ENCODE results near the gene TMEM179B.
A peak's percentile ranks its signal among the peaks of the same experiment; 100 is the strongest.
"Not testable (repeated sequence)": the region's sequence is repeated elsewhere in the genome, so short reads cannot be mapped to it uniquely, and the experiment has no call there.

Gene TMEM179B

DNA sequence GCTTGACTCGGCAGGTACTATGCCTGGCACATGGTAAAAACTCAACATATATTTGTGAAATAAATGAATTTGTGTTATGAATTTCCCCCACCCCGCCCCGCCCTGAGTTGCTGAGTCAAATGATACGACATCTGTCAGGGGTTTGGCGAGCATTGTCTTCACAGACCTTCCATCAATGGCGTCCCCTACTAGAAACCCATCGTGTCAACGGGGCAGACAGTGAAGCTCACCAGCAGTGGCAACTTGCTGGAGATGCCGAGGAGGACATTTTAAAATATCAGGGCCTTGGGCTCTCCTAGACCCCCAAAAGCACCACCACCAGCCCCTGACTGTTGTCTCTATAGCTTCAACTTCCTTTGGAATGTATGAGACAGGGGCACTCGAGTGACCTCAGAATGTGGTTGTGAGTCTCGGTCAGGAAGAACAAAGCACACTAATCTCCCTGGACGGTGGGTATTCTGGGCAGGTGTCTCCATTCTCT, 18.8 kb downstream of the TMEM179B start:
- 37 to 38% methylated on average over 12 of the region's 12 CpGs for WGBS, 2 experiments
- no peaks in the 10 kb centered on the region for H3K9me3 ChIP-seq (ENCODE audit: control insufficient read depth, low read length)
- peaks cover 20% of the 10 kb centered on the region for H3K36me3 ChIP-seq (ENCODE audit: control insufficient read depth, insufficient read depth, low read length)
- peak overlapping the region; percentile 61 for H3K27ac ChIP-seq (ENCODE audit: insufficient read depth, low read depth, low read length, poor library complexity, severe bottlenecking)
- no peaks in the 10 kb centered on the region for H3K27me3 ChIP-seq (ENCODE audit: control insufficient read depth, insufficient read depth, low read length, poor library complexity, severe bottlenecking)
- peaks cover 10% of the 10 kb centered on the region for H3K4me1 ChIP-seq (ENCODE audit: control insufficient read depth, insufficient read depth, low read length)
- H3K4me3 ChIP-seq (ENCODE audit: insufficient read depth, low read depth, low read length) = peak overlapping the region; percentile 95

DNA sequence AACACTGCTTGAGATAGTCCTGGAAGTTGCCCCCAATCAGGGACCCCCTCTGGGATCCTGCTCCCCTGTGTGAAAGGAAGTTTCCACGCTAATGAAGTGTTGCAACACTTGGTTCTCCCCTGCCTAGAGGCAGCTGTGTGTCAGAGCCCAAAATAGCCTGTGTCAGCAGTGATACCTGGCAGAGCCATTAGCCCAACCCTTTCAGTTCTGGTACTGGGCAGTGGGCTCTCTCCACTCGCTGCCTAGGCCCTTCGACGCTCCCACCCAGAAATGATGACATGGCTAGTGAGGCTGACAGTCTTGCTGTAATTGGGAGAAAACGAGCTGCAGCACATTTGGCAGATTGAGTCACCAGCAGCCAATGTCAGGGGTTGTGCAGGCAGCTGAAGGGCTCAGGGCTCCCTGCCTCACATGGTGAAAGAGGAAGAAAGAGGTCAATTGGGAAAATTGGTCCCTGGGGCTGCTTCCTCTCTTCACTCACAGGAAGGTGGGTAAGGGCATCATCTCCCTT, 19.5 kb downstream of the TMEM179B start:
- Histone ChIP-seq H3K27me3 (ENCODE audit: control insufficient read depth, insufficient read depth, low read length, poor library complexity, severe bottlenecking) (no peaks in the 10 kb centered on the region), H3K4me1 (ENCODE audit: control insufficient read depth, insufficient read depth, low read length) (peaks cover 10% of the 10 kb centered on the region), H3K9me3 (ENCODE audit: control insufficient read depth, low read length) (no peaks in the 10 kb centered on the region), H3K36me3 (ENCODE audit: control insufficient read depth, insufficient read depth, low read length) (peaks cover 13% of the 10 kb centered on the region), H3K27ac (ENCODE audit: insufficient read depth, low read depth, low read length, poor library complexity, severe bottlenecking) (peak overlapping the region; percentile 61), H3K4me3 (ENCODE audit: insufficient read depth, low read depth, low read length) (no peak overlapping the region)
- WGBS, 2 experiments = 86 to 87% methylated on average over 5 of the region's 5 CpGs

DNA sequence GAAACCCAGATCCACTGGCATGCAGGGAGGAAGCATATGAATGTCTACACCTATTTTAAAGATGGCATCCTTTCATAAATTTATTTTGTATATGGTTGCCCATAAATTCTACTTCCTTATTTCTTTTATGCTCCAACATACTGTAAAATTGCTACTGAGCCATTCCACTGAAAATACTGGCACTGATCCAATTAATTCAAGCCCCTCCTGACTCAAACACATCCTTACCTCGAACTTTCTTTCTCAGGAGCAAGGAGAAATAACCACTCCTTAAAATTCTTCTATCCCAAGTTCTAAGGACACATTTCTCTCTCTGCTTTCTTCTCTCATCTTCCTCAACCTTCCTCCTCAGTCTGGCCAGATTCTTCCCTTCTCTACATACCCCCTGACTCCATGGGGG, 23.5 kb downstream of the TMEM179B start:
- Histone ChIP-seq H3K9me3 (ENCODE audit: control insufficient read depth, low read length) (no peaks in the 10 kb centered on the region), H3K4me1 (ENCODE audit: control insufficient read depth, insufficient read depth, low read length) (peaks cover 6% of the 10 kb centered on the region), H3K36me3 (ENCODE audit: control insufficient read depth, insufficient read depth, low read length) (no peaks in the 10 kb centered on the region), H3K4me3 (ENCODE audit: insufficient read depth, low read depth, low read length) (no peak overlapping the region), H3K27ac (ENCODE audit: insufficient read depth, low read depth, low read length, poor library complexity, severe bottlenecking) (no peak overlapping the region), H3K27me3 (ENCODE audit: control insufficient read depth, insufficient read depth, low read length, poor library complexity, severe bottlenecking) (no peaks in the 10 kb centered on the region)
- 90 to 94% methylated on average over 1 of the region's 1 CpG for WGBS, 2 experiments

DNA sequence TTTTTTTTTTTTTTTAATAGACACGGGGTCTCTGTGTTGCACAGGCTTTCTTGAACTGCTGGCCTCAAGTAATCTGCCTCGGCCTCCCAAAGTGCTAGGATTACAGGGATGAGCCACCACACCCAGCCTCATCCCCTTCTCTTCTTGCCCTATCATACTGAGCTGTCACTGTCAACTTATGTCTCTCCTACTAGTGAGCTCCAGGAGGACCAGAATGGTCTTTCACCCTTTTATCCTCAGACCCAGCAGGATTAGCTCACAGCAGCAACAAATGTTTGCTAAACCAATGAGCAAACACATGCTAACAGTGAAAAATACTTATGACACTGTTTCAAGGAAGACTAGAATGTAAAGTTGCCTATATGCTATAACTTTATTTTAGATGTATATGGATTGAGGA, 24.5 kb downstream of the TMEM179B start:
- no peaks in the 10 kb centered on the region for H3K36me3 ChIP-seq (ENCODE audit: control insufficient read depth, insufficient read depth, low read length)
- 85 to 90% methylated on average over 2 of the region's 2 CpGs for WGBS, 2 experiments

GRCh38 chr11:62816557-62816956, 29.4 kb downstream of the TMEM179B start:
- Histone ChIP-seq H3K9me3 (ENCODE audit: control insufficient read depth, low read length) (no peaks in the 10 kb centered on the region), H3K27ac (ENCODE audit: insufficient read depth, low read depth, low read length, poor library complexity, severe bottlenecking) (no peak overlapping the region), H3K36me3 (ENCODE audit: control insufficient read depth, insufficient read depth, low read length) (no peaks in the 10 kb centered on the region), H3K4me3 (ENCODE audit: insufficient read depth, low read depth, low read length) (no peak overlapping the region), H3K27me3 (ENCODE audit: control insufficient read depth, insufficient read depth, low read length, poor library complexity, severe bottlenecking) (no peaks in the 10 kb centered on the region), H3K4me1 (ENCODE audit: control insufficient read depth, insufficient read depth, low read length) (no peaks in the 10 kb centered on the region)
- WGBS, 2 experiments = 91 to 92% methylated on average over 7 to 8 of the region's 8 CpGs

More for the DNA sequence above, 24.5 kb downstream of the TMEM179B start:
- Histone ChIP-seq H3K27ac (ENCODE audit: insufficient read depth, low read depth, low read length, poor library complexity, severe bottlenecking) (no peak overlapping the region), H3K27me3 (ENCODE audit: control insufficient read depth, insufficient read depth, low read length, poor library complexity, severe bottlenecking) (no peaks in the 10 kb centered on the region), H3K4me1 (ENCODE audit: control insufficient read depth, insufficient read depth, low read length) (peaks cover under 1% of the 10 kb centered on the region), H3K4me3 (ENCODE audit: insufficient read depth, low read depth, low read length) (no peak overlapping the region), H3K9me3 (ENCODE audit: control insufficient read depth, low read length) (no peaks in the 10 kb centered on the region)

GRCh38 chr11:62817129-62817528, 29.9 kb downstream of the TMEM179B start:
- Histone ChIP-seq H3K4me1 (ENCODE audit: control insufficient read depth, insufficient read depth, low read length) (no peaks in the 10 kb centered on the region), H3K9me3 (ENCODE audit: control insufficient read depth, low read length) (no peaks in the 10 kb centered on the region), H3K4me3 (ENCODE audit: insufficient read depth, low read depth, low read length) (no peak overlapping the region), H3K36me3 (ENCODE audit: control insufficient read depth, insufficient read depth, low read length) (no peaks in the 10 kb centered on the region), H3K27ac (ENCODE audit: insufficient read depth, low read depth, low read length, poor library complexity, severe bottlenecking) (no peak overlapping the region), H3K27me3 (ENCODE audit: control insufficient read depth, insufficient read depth, low read length, poor library complexity, severe bottlenecking) (no peaks in the 10 kb centered on the region)
- 95 to 97% methylated on average over 4 of the region's 4 CpGs for WGBS, 2 experiments

DNA sequence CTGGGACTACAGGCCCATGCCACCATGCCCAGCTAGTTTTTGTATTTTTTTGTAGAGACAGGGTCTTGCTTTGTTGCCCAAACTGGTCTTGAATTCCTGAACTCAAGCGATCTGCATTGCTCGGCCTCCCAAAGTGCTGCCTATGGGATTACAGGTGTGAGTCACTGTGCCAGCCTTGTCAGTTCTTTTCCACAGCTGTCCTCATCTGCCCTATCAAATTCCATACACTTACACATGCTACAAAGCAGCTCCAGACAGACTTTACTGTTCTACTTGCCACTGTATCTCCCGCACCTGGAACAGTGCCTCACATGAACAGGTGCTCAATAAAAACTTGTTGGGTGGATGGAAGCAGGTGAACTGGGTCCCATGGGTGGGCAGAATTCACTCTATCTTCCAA, 36.5 kb downstream of the TMEM179B start:
- H3K9me3 ChIP-seq (ENCODE audit: control insufficient read depth, low read length) = no peaks in the 10 kb centered on the region
- no peaks in the 10 kb centered on the region for H3K27me3 ChIP-seq (ENCODE audit: control insufficient read depth, insufficient read depth, low read length, poor library complexity, severe bottlenecking)
- no peaks in the 10 kb centered on the region for H3K4me1 ChIP-seq (ENCODE audit: control insufficient read depth, insufficient read depth, low read length)
- H3K27ac ChIP-seq (ENCODE audit: insufficient read depth, low read depth, low read length, poor library complexity, severe bottlenecking) = no peak overlapping the region
- no peak overlapping the region for H3K4me3 ChIP-seq (ENCODE audit: insufficient read depth, low read depth, low read length)
- WGBS, 2 experiments = 95 to 99% methylated on average over 3 of the region's 3 CpGs
- peaks cover 28% of the 10 kb centered on the region for H3K36me3 ChIP-seq (ENCODE audit: control insufficient read depth, insufficient read depth, low read length)

DNA sequence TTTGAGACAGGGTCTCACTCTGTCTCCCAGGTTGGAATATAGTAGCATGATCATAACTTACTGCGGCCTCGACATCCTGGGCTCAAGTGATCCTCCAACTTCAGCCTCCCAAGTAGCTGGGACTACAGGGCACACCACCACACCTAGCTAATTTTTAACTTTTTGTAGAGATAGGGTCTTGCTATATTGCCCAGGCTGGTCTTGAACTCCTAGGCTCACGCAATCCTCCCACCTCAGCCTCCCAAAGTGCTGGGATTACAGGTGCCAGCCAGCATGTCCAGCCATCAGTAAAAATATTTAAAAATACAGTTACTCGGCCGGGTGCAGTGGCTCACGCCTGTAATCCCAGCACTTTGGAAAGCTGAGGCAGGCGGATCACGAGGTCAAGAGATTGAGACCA, 40.9 kb downstream of the TMEM179B start:
- H3K36me3 ChIP-seq (ENCODE audit: control insufficient read depth, insufficient read depth, low read length) = peaks cover 23% of the 10 kb centered on the region
- not testable (repeated sequence) for H3K4me3 ChIP-seq (ENCODE audit: insufficient read depth, low read depth, low read length); H3K27ac ChIP-seq (ENCODE audit: insufficient read depth, low read depth, low read length, poor library complexity, severe bottlenecking); H3K27me3 ChIP-seq (ENCODE audit: control insufficient read depth, insufficient read depth, low read length, poor library complexity, severe bottlenecking); H3K4me1 ChIP-seq (ENCODE audit: control insufficient read depth, insufficient read depth, low read length); H3K9me3 ChIP-seq (ENCODE audit: control insufficient read depth, low read length)
- 92 to 95% methylated on average over 8 of the region's 8 CpGs for WGBS, 2 experiments

DNA sequence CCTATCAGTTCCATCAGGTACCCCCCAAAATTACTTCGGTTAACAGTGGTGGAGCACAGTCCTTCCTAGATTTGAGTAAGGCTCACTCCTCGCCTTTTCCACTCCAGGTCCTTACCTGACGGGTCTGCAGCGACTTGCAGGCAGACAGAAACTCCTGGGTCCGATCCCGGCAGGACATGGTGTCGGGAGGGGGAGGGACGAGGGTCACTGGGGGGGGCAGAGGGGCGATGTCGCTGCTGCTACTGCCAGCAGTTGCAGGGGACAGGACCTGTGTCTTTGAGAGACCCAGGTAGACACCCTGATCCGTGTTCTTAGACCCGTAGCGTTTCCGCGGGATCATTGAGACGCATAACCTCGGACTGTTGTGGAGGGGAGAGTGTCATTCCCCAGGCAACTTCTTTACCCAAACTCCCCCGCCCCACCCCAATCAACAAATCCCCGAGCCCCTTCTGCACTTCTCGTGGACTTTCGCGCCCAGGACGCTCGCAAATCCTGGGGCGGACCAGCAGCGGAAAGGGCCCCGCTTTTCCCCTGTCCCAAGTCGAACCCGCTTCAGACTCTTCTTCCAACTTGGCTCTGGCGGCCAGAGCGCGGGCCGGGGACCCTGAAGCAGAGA, 43.8 kb downstream of the TMEM179B start:
- 1 to 2% methylated on average over 33 of the region's 33 CpGs for WGBS, 2 experiments
- Histone ChIP-seq H3K36me3 (ENCODE audit: control insufficient read depth, insufficient read depth, low read length) (peaks cover 21% of the 10 kb centered on the region), H3K9me3 (ENCODE audit: control insufficient read depth, low read length) (no peaks in the 10 kb centered on the region)

GRCh38 chr11:62831520-62832335, 44.5 kb downstream of the TMEM179B start, which contains the start of gene STX5:
TSS of gene STX5 (minus strand) at chr11:62832051. CDS start at chr11:62831243, 808 bp downstream.
- WGBS, 2 experiments = 0% methylated on average over 64 to 65 of the region's 65 CpGs
- Histone ChIP-seq H3K4me1 (ENCODE audit: control insufficient read depth, insufficient read depth, low read length) (peaks cover 9% of the 10 kb centered on the region), H3K9me3 (ENCODE audit: control insufficient read depth, low read length) (no peaks in the 10 kb centered on the region), H3K4me3 (ENCODE audit: insufficient read depth, low read depth, low read length) (peak within 1 kb of the TSS; percentile 93), H3K27ac (ENCODE audit: insufficient read depth, low read depth, low read length, poor library complexity, severe bottlenecking) (peak within 1 kb of the TSS; percentile 95), H3K27me3 (ENCODE audit: control insufficient read depth, insufficient read depth, low read length, poor library complexity, severe bottlenecking) (no peaks in the 10 kb centered on the region), H3K36me3 (ENCODE audit: control insufficient read depth, insufficient read depth, low read length) (peaks cover 21% of the 10 kb centered on the region)

More for the DNA sequence above, 43.8 kb downstream of the TMEM179B start:
- peak overlapping the region; percentile 93 for H3K4me3 ChIP-seq (ENCODE audit: insufficient read depth, low read depth, low read length)
- H3K27ac ChIP-seq (ENCODE audit: insufficient read depth, low read depth, low read length, poor library complexity, severe bottlenecking) = peak overlapping the region; percentile 95
- H3K4me1 ChIP-seq (ENCODE audit: control insufficient read depth, insufficient read depth, low read length) = peaks cover 9% of the 10 kb centered on the region
- no peaks in the 10 kb centered on the region for H3K27me3 ChIP-seq (ENCODE audit: control insufficient read depth, insufficient read depth, low read length, poor library complexity, severe bottlenecking)

All from ectodermal cell (in vitro differentiated cells).